ENCODE data around the gene BEGAIN. TPM values are rescaled to one million over a fixed set of nuclear protein-coding genes. Genes with fewer than 3 reads are reported as not detected.

BEGAIN gene
- total RNA-seq, 1 donor from 2014 or later, result 5.1 TPM

DNA sequence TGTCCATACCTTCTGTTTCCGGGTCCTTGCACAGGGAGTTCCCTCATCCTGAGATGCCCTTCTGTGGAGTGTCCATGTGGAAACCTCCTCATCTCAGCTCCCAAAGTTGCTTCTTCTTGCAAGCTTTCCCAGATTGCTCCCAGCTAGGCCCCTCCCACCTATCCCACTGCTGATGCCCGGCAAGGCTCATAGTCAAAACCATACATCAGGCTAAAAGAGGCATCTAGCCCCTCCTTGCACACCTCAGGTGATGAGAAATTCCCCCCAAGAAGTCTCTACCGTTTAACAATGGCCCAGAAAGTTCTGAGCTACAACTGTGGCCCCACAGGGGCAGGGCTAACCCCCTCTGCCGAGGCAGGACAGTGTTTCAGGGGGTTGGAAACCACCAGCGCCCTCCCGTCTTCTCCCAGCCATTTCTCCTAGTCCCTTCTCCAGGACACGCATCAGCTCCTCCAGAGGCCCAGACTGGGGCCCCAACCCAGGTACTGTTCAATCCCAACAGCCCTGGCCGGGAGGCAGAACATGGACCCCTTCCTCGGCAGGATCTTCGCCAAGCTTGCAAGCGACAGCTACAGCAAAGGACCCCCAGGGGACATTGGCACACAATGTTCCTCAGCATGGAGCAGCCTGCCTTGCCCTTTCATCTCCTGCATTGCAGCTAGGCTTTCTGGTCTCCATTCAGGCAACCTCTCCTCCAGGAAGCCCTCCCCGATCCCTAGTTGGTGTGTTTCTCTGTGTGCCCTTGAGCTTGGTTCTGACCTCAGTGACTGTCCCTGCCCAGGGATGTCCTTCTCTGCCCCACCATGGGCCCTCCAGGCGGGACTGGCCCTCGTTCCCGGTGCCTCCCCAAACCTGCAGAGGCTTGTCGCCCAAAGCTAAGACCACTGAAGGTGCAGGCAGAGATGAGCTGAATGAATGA, 4.5 kb upstream of the BEGAIN start:
- Mint-ChIP-seq H3K4me3 (ENCODE audit: unreplicated experiment) (no peak overlapping the region), H3K36me3 (ENCODE audit: low read depth) (no peaks in the 10 kb centered on the region), H3K4me1 (ENCODE audit: low read depth) (peaks cover 11% of the 10 kb centered on the region), H3K27me3 (ENCODE audit: low read depth) (peaks cover 31% of the 10 kb centered on the region), H3K9me3 (ENCODE audit: low read depth) (no peaks in the 10 kb centered on the region), H3K27ac (ENCODE audit: unreplicated experiment) (no peak overlapping the region)
- TF ChIP-seq, protein P1, sequence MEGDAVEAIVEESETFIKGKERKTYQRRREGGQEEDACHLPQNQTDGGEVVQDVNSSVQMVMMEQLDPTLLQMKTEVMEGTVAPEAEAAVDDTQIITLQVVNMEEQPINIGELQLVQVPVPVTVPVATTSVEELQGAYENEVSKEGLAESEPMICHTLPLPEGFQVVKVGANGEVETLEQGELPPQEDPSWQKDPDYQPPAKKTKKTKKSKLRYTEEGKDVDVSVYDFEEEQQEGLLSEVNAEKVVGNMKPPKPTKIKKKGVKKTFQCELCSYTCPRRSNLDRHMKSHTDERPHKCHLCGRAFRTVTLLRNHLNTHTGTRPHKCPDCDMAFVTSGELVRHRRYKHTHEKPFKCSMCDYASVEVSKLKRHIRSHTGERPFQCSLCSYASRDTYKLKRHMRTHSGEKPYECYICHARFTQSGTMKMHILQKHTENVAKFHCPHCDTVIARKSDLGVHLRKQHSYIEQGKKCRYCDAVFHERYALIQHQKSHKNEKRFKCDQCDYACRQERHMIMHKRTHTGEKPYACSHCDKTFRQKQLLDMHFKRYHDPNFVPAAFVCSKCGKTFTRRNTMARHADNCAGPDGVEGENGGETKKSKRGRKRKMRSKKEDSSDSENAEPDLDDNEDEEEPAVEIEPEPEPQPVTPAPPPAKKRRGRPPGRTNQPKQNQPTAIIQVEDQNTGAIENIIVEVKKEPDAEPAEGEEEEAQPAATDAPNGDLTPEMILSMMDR (IDR thresholded peaks at IDR 0.05), result no peak
- peak; percentile 89 for DNase-seq (ENCODE audit: low spot score)

DNA sequence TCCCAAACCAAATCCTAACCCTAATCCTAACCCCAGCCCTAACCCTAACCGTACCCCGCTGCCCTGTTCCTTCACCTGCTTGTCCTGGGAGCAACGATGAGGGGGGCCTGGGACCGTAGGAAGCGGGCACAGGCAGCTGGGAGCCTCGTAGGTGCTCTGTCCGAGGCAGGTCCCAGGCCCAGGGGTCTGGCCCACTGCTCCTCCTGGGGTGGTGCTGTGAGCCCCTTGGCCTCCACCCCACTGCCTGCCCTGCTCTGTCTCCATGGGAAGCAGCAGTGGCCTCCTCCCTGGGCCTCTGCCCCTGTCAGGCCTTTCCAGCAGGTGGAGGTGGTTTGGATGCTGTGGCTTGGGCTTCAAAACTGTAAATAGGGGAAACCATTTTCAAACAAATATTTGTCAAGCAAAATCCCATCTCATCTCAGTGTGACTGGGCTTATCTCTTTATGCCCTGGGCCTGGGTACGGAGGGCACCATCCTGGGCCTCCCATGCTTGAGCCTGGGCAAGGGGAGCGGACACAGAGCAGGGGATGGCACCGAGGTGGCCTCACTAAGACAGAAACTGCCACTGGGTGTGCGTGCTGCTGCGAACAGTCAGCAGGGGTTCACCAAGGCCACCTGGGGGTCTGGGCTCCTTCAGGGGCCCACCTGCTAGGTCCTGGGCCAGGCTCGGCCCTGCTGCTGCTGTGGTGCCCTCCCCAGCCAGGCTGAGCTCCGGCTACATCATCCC, 3.7 kb upstream of the BEGAIN start:
- Mint-ChIP-seq H3K4me1 (ENCODE audit: low read depth) (peaks cover 11% of the 10 kb centered on the region), H3K9me3 (ENCODE audit: low read depth) (no peaks in the 10 kb centered on the region), H3K4me3 (ENCODE audit: unreplicated experiment) (no peak overlapping the region), H3K27ac (ENCODE audit: unreplicated experiment) (no peak overlapping the region), H3K36me3 (ENCODE audit: low read depth) (no peaks in the 10 kb centered on the region), H3K27me3 (ENCODE audit: low read depth) (peaks cover 26% of the 10 kb centered on the region)
- DNase-seq (ENCODE audit: low spot score), result peak; percentile 79
- TF ChIP-seq, protein P1 (IDR thresholded peaks at IDR 0.05), result no peak

DNA sequence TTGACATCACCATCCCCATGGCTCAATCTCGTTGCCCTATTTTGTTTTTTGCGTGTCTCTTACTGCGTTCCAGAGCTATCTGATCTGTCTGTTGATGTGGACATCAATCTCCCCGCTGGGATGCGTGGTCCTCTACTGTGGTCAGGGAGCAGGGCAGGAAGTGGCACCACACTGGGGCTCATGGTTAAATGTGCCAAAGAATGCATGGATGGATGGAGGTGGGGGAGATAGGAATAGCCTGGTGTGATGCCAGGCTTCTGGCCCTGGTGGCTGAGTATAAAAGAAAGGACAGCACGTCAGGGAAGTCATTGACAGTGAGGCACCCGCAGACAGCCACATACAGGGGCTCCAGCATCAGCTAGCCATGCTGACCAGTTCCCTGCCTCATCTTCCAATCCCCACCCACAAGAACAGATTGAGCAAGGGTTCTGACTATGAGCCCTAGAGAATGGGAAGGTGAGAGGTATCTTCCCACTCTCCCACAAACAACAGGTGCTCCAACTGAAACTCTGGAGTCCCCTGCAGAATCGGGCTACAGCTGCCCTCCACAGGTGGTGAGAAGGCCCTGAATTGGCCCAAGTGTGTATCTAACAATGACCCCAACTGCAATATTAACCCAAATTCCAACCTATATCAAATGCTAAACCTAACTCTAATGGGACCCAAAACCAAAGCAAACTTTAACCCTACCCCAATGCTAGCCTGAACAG, 2.7 kb upstream of the BEGAIN start:
- H3K4me1 Mint-ChIP-seq (ENCODE audit: low read depth), result peaks cover 11% of the 10 kb centered on the region
- peaks cover 19% of the 10 kb centered on the region for H3K27me3 Mint-ChIP-seq (ENCODE audit: low read depth)
- TF ChIP-seq, protein P1 (IDR thresholded peaks at IDR 0.05), result no peak
- no peaks in the 10 kb centered on the region for H3K36me3 Mint-ChIP-seq (ENCODE audit: low read depth)
- H3K9me3 Mint-ChIP-seq (ENCODE audit: low read depth), result no peaks in the 10 kb centered on the region
- H3K4me3 Mint-ChIP-seq (ENCODE audit: unreplicated experiment), result no peak overlapping the region
- peak; percentile 33 for DNase-seq (ENCODE audit: low spot score)
- no peak overlapping the region for H3K27ac Mint-ChIP-seq (ENCODE audit: unreplicated experiment)

DNA sequence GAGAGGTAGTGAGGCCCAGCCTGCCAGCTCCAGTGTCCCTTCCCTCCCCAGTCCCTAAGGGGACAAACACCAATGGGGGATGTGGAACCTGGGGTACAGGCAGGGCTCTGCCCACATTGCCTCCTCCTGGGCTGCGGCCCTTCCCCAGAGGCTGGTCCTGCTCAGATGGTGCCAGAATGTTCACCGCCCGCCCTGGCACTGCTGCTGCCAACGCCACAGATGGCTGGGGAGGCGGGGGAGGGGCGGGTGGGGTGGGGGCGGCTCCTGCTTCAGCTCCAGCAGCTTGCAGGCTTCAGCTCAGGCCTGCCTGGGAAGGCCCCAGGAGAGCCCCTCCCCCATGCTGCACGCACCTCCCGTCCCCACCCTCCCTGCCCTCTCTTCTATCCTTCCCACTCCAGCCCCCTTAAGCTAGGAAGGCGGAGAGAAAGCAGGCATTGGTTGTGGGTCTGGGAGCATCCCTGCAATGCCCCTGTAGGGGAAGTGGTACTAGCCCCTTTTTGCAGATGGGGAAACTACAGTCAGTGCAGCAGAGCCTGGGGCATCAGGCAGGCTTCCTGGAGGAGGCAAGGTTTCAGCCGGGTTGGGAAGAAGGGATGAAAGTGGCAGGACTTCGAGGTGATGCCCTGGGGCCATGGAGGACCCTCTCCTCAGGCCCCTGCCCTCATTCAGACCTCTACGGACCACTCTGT, 2.0 kb upstream of the BEGAIN start:
- Mint-ChIP-seq H3K36me3 (ENCODE audit: low read depth) (no peaks in the 10 kb centered on the region), H3K4me1 (ENCODE audit: low read depth) (peaks cover 11% of the 10 kb centered on the region), H3K27me3 (ENCODE audit: low read depth) (peaks cover 16% of the 10 kb centered on the region), H3K27ac (ENCODE audit: unreplicated experiment) (no peak overlapping the region), H3K9me3 (ENCODE audit: low read depth) (no peaks in the 10 kb centered on the region), H3K4me3 (ENCODE audit: unreplicated experiment) (no peak overlapping the region)
- DNase-seq (ENCODE audit: low spot score), result peak; percentile 72
- TF ChIP-seq, protein P1 (IDR thresholded peaks at IDR 0.05), result no peak

Measured in chondrocyte (in vitro differentiated cells).